Activated CD4-positive, alpha-beta T cell treated with anti-CD3 and anti-CD28 coated beads, Interleukin-2, amount 10 ng/mL, durations not matched to agents 24 days and 14 days (primary cell): ENCODE data around the gene FAAP20. TPM values are rescaled to one million over a fixed set of nuclear protein-coding genes. Genes with fewer than 3 reads are reported as not detected.

Source experiments
- DNase-seq: peaks from one replicate; pipeline ENCODE4 v3.0.0; 2022
- H3K27ac Mint-ChIP-seq: one replicate; pipeline ENCODE4 v1.8.0; 2022; ENCODE audit warnings: mild to moderate bottlenecking, mixed read lengths
- H3K27me3 Mint-ChIP-seq: one replicate; pipeline ENCODE4 v1.8.0; 2022; ENCODE audit warnings: mixed read lengths
- H3K36me3 Mint-ChIP-seq: one replicate; pipeline ENCODE4 v1.8.0; 2022; ENCODE audit warnings: low read depth, mild to moderate bottlenecking, mixed read lengths
- H3K4me1 Mint-ChIP-seq: one replicate; pipeline ENCODE4 v1.8.0; 2021; ENCODE audit warnings: mixed read lengths
- H3K4me3 Mint-ChIP-seq: one replicate; pipeline ENCODE4 v1.8.0; 2022; ENCODE audit warnings: mild to moderate bottlenecking, moderate library complexity, mixed read lengths
- H3K9me3 Mint-ChIP-seq: one replicate; pipeline ENCODE4 v1.8.0; 2021; ENCODE audit warnings: mixed read lengths
- intact Hi-C: fragments of 100-400 bp; cut with micrococcal nuclease; formaldehyde crosslinking; loops from one replicate; pipeline ENCODE4 v1.15.1; 2023
- total RNA-seq: library from RNA; stranded (reverse); gene quantifications from 2 replicates; pipeline ENCODE4 v1.2.3, GENCODE V29; 2022

Gene FAAP20
- total RNA-seq, 1 donor from 2014 or later: 60.3 TPM

DNA sequence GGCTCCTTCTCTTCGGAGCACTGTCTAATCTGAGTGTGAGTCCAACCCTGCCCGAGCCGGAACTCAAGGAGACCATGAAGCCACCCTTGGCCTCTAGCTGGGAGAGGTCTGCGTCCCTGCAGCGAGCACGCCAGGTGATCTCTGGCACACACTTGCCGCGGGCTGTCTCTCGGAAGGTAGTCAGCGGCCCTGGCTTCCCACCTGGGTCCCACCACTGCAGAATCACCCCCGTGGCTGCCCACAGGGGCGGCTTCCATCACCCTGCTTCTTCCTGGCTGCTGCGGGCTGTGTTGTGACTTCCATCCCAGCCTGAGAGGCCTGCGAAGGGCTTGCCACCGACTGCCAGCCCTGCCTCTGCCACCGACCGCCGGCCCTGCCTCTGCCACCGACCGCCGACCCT, 17.0 kb downstream of the FAAP20 start:
- no peak for DNase-seq
- Mint-ChIP-seq H3K27me3 (no peaks in the 10 kb centered on the region), H3K4me3 (no peak overlapping the region), H3K36me3 (no peaks in the 10 kb centered on the region), H3K27ac (no peak overlapping the region), H3K4me1 (no peaks in the 10 kb centered on the region), H3K9me3 (no peaks in the 10 kb centered on the region)
- intact Hi-C loops: no loop called here

- Mint-ChIP-seq H3K27me3 (no peaks in the 10 kb centered on the region), H3K36me3 (no peaks in the 10 kb centered on the region), H3K27ac (no peak overlapping the region), H3K4me3 (no peak overlapping the region), H3K9me3 (no peaks in the 10 kb centered on the region), H3K4me1 (no peaks in the 10 kb centered on the region)
- DNase-seq: no peak
- intact Hi-C loops: no loop called here
Measured at GRCh38 chr1:2176615-2177014, 18.0 kb downstream of the FAAP20 start.

- Mint-ChIP-seq H3K27ac (no peak overlapping the region), H3K27me3 (no peaks in the 10 kb centered on the region), H3K4me3 (no peak overlapping the region), H3K36me3 (no peaks in the 10 kb centered on the region), H3K9me3 (no peaks in the 10 kb centered on the region), H3K4me1 (no peaks in the 10 kb centered on the region)
- intact Hi-C loops: no loop called here
- DNase-seq: no peak
Measured at GRCh38 chr1:2175681-2176454, 18.7 kb downstream of the FAAP20 start.

GRCh38 chr1:2175055-2175414, 19.5 kb downstream of the FAAP20 start:
- Mint-ChIP-seq H3K4me1 (no peaks in the 10 kb centered on the region), H3K27ac (peak overlapping the region; percentile 20), H3K9me3 (no peaks in the 10 kb centered on the region), H3K27me3 (no peaks in the 10 kb centered on the region), H3K4me3 (peak overlapping the region; percentile 59), H3K36me3 (no peaks in the 10 kb centered on the region)
- no peak for DNase-seq
- intact Hi-C loops: no loop called here

DNA sequence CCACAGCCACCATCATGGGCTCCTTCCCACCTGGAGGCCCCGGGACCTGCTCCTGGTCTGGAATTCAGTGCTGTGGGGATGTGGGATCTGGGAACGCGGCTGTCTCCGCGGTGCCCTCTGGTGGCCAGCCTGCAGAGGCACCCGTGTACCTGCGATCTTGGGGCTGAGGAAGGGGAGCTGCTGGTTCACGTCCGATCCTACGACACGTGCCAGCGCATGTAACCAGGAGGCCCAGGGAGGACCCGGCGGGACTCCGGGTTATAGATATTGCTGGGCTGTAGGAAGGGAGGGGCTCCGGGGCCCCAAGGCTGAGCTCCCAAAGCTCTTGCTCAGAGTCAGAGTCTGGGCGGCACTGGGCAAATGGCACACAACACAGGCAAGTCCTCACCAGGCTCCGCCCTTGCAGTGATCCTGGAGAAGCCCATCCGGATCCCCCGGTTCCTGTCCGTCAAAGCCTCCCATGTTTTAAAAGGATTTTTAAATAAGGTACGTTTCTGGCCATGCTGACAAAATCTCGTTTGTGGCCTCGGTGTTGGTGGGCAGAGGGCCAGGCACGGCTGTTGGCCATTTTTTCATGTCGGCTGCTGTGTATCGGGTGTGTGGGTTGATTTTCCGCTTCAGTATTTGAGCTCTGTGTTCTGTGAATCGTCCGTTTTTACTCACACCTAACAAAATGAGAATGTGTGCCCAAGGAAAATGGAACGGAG, 20.1 kb downstream of the FAAP20 start:
- intact Hi-C loops: no loop called here
- Mint-ChIP-seq H3K27ac (peak overlapping the region; percentile 20), H3K4me3 (peak overlapping the region; percentile 59), H3K9me3 (no peaks in the 10 kb centered on the region), H3K27me3 (no peaks in the 10 kb centered on the region), H3K36me3 (no peaks in the 10 kb centered on the region), H3K4me1 (no peaks in the 10 kb centered on the region)
- peak; percentile 80 for DNase-seq

- intact Hi-C loops: no loop called here
- H3K4me1 Mint-ChIP-seq: no peaks in the 10 kb centered on the region
Measured at GRCh38 chr1:2173546-2174347, 20.8 kb downstream of the FAAP20 start.

DNA sequence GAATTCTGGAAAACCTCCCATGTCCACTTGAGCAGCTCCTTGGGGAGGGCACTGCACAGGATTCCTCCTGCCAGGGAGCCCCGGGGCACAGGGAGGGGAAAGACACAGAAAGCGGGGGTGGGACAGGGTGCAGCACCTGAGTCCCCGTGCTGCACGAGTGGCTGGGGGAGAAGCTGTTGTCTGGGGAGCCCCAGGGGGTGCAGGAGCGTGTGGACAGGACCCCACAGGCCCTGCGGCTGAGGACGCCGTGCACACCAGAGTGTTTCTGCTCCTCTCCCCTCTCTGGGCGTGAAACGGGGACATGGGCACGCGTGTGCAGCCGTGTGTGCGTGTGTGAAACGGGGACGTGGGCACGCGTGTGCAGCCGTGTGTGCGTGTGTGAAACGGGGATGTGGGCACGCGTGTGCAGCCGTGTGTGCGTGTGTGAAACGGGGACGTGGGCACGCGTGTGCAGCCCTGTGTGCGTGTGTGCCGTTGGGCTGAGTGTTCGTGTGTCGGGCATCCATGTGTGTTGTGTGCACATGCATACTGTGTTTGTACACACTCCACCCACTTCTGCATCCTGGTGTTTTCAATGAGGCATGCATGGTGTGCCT, 21.9 kb downstream of the FAAP20 start:
- H3K9me3 Mint-ChIP-seq: no peaks in the 10 kb centered on the region
- intact Hi-C loops: no loop called here
- no peak for DNase-seq

More at GRCh38 chr1:2173546-2174347, 20.8 kb downstream of the FAAP20 start:
- Mint-ChIP-seq H3K4me3 (no peak overlapping the region), H3K27me3 (no peaks in the 10 kb centered on the region), H3K36me3 (no peaks in the 10 kb centered on the region), H3K9me3 (no peaks in the 10 kb centered on the region), H3K27ac (no peak overlapping the region)
- DNase-seq: no peak

DNA sequence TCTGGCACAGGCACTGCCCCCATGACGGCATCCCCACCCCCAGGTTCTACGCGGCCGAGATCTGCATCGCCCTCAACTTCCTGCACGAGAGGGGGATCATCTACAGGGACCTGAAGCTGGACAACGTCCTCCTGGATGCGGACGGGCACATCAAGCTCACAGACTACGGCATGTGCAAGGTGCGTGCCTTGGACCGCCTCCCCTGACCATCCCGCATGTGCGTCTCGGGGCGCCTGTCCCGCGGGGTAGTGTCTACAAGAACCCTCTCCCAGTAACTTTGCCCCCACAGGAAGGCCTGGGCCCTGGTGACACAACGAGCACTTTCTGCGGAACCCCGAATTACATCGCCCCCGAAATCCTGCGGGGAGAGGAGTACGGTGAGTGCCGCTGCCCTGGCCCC, 22.6 kb downstream of the FAAP20 start:
- no peak for DNase-seq
- no peaks in the 10 kb centered on the region for H3K4me1 Mint-ChIP-seq
- H3K4me3 Mint-ChIP-seq: no peak overlapping the region
- intact Hi-C loops: no loop called here
- no peaks in the 10 kb centered on the region for H3K27me3 Mint-ChIP-seq
- no peaks in the 10 kb centered on the region for H3K9me3 Mint-ChIP-seq
- H3K36me3 Mint-ChIP-seq: no peaks in the 10 kb centered on the region
- no peak overlapping the region for H3K27ac Mint-ChIP-seq

More for the DNA sequence above, 21.9 kb downstream of the FAAP20 start:
- H3K27ac Mint-ChIP-seq: no peak overlapping the region
- no peaks in the 10 kb centered on the region for H3K27me3 Mint-ChIP-seq
- H3K4me1 Mint-ChIP-seq: no peaks in the 10 kb centered on the region
- H3K4me3 Mint-ChIP-seq: no peak overlapping the region
- H3K36me3 Mint-ChIP-seq: no peaks in the 10 kb centered on the region

DNA sequence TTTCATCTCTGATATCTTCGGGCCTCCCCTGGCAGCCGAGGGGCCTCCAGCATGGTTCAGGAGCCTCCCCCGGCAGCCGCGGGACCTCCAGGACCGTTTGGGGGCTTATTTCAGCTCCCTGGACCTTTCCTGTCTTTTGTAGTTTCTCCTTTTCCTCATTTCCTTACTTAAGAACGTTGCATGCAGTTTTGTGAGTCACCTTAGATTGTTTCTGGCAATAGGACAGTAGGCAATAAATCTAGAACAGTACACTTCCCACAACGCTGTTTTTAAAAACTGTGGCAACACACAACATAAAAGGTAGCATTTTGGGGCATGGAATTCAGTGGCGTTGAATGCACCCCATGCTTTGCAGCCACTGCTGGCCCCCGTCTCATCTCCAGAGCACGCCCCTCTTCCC, 24.4 kb downstream of the FAAP20 start:
- Mint-ChIP-seq H3K9me3 (no peaks in the 10 kb centered on the region), H3K4me1 (no peaks in the 10 kb centered on the region), H3K4me3 (no peak overlapping the region), H3K27me3 (no peaks in the 10 kb centered on the region), H3K36me3 (no peaks in the 10 kb centered on the region), H3K27ac (no peak overlapping the region)
- DNase-seq: no peak
- intact Hi-C loops: no loop called here

DNA sequence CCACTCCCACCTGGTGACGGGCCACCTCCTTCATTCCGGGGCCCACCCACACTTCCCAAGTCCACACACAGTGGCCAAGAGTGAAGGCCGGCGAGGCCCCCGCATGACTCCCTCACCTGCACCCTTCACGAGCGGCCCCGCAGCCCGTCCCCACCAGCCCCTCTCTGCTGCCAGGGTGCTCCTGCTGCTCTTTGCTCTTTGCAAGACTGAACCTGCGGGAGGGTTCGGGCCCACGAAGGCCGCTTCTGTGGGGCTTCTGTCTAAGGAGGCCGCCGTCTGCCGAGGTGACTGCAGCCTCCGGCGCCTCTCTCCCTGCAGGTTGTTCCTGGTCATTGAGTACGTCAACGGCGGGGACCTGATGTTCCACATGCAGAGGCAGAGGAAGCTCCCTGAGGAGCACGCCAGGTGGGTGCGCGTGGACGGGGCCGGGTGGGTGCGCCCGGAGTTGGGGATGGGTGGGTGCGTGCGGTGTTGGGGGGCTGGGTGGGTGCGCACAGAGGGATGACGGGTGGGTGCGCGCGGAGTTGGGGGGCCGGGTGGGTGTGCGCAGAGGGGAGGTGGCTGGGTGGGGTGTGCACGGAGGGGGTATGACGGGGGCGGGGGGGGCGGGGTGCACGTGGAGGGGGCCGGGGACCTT, 25.3 kb downstream of the FAAP20 start:
- no peak for DNase-seq
- no peak overlapping the region for H3K4me3 Mint-ChIP-seq
- no peaks in the 10 kb centered on the region for H3K4me1 Mint-ChIP-seq
- no peak overlapping the region for H3K27ac Mint-ChIP-seq
- intact Hi-C loops: no loop called here
- H3K36me3 Mint-ChIP-seq: no peaks in the 10 kb centered on the region
- H3K9me3 Mint-ChIP-seq: no peaks in the 10 kb centered on the region
- no peaks in the 10 kb centered on the region for H3K27me3 Mint-ChIP-seq

DNA sequence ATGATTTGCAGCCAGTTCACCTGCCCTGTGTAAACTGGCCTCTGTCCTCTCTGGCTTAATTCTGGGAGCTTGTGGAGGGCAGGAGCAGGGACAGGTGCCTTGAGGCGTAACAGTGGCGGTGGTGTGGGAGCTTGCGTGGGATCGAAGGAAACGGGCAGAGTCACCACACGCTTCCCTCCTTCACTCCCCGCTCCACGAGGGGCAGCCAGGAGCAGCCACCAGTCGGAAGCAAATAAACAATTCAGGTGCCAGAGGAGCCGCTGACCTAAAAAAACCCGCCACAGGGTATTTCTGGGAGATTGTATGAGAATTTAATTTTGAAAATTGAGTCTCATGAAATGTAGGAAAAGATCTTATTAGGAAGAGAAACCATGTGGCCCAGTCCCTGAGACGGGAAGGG, 26.0 kb downstream of the FAAP20 start:
- intact Hi-C loops: no loop called here
- no peak overlapping the region for H3K4me3 Mint-ChIP-seq
- H3K9me3 Mint-ChIP-seq: no peaks in the 10 kb centered on the region
- H3K27ac Mint-ChIP-seq: no peak overlapping the region
- no peaks in the 10 kb centered on the region for H3K36me3 Mint-ChIP-seq
- DNase-seq: no peak
- no peaks in the 10 kb centered on the region for H3K4me1 Mint-ChIP-seq
- no peaks in the 10 kb centered on the region for H3K27me3 Mint-ChIP-seq

DNA sequence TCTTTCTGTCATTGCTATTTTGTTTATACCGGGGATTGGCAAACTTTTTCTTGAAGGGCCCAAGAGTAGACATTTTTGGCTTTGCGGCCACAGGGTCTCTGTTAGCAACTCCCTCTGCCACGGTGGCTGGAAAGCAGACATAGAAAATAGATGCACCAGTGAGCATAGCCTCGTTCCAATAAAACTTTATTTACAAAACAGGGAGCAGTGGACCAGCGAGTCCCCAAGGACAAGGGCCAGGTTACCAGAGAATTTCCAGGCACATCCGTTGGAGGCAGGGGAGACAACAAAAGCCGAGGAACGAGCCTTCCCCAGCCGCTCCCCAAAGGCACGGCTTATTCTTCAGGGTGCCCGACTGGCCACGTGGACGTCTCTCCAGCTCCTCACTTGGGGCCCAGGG, 26.5 kb downstream of the FAAP20 start:
- Mint-ChIP-seq H3K27me3 (no peaks in the 10 kb centered on the region), H3K36me3 (no peaks in the 10 kb centered on the region), H3K4me3 (no peak overlapping the region), H3K4me1 (no peaks in the 10 kb centered on the region), H3K27ac (no peak overlapping the region), H3K9me3 (no peaks in the 10 kb centered on the region)
- intact Hi-C loops: no loop called here
- DNase-seq: no peak

DNA sequence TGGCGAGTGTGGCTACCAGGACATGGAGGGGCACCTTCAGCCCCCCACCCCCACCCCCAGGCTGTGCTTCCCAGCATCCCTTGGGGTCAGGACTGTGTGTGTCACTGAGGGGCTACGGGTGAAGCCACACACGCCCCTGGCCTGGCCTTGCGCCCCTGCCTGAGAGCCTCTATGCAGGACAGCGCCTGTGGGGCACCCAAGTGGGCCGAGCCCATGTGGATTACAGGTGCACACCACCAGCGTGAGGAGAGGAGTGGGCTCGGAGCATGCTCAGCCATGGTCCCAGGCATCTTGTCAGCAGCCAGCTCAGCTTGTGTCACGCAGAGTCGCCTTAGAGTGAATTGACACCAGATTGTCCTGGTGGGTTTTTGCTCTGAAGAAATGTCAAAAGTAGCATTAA, 27.9 kb downstream of the FAAP20 start:
- Mint-ChIP-seq H3K36me3 (no peaks in the 10 kb centered on the region), H3K4me1 (no peaks in the 10 kb centered on the region), H3K27ac (no peak overlapping the region), H3K27me3 (no peaks in the 10 kb centered on the region), H3K9me3 (no peaks in the 10 kb centered on the region), H3K4me3 (no peak overlapping the region)
- intact Hi-C loops: no loop called here
- DNase-seq: no peak
